ENCODE results near the gene GMDS. TPM values are rescaled to one million over a fixed set of nuclear protein-coding genes. Genes with fewer than 3 reads are reported as not detected.

GMDS gene
- total RNA-seq, 1 donor from 2014 or later, result 30.1 TPM

DNA sequence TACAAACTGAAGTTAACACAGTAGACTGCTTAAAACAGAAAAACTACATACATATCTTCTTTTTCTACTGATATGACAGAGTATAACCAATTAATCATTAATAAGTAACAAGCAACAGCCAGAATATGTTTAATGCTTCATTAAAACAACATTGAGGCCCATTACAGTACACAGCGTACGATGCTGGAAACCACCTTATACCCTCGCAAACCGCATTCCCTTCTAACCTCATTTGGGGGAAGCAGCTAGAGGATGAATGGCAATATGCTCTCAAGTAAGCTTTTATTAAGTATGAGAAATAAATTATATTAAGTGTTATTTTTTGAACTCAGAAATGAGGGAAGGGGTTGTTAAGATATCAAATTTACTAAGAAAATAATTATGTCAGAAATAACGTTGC is 142.4 kb downstream of the GMDS start:
- Mint-ChIP-seq H3K27me3 (no peaks in the 10 kb centered on the region), H3K36me3 (ENCODE audit: low read depth) (no peaks in the 10 kb centered on the region), H3K9me3 (no peaks in the 10 kb centered on the region), H3K4me3 (no peak overlapping the region), H3K4me1 (no peaks in the 10 kb centered on the region), H3K27ac (no peak overlapping the region)
- POLR2A ChIA-PET, result no interaction called here
- CTCF ChIA-PET, result interaction anchor here (2.5 kb wide), 1 partner anchor 497 kb away, joined by 43 read pairs; no protein-coding TSS in a partner anchor
- no peak for ATAC-seq (ENCODE audit: low read depth)
- TF ChIP-seq, protein P1, sequence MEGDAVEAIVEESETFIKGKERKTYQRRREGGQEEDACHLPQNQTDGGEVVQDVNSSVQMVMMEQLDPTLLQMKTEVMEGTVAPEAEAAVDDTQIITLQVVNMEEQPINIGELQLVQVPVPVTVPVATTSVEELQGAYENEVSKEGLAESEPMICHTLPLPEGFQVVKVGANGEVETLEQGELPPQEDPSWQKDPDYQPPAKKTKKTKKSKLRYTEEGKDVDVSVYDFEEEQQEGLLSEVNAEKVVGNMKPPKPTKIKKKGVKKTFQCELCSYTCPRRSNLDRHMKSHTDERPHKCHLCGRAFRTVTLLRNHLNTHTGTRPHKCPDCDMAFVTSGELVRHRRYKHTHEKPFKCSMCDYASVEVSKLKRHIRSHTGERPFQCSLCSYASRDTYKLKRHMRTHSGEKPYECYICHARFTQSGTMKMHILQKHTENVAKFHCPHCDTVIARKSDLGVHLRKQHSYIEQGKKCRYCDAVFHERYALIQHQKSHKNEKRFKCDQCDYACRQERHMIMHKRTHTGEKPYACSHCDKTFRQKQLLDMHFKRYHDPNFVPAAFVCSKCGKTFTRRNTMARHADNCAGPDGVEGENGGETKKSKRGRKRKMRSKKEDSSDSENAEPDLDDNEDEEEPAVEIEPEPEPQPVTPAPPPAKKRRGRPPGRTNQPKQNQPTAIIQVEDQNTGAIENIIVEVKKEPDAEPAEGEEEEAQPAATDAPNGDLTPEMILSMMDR (IDR thresholded peaks at IDR 0.05), result no peak
- intact Hi-C loops (cut with micrococcal nuclease), result loop anchor here (2.0 to 10.0 kb wide), 3 partner anchors 246 to 342 kb away; no protein-coding TSS in a partner anchor
- no peak for DNase-seq

DNA sequence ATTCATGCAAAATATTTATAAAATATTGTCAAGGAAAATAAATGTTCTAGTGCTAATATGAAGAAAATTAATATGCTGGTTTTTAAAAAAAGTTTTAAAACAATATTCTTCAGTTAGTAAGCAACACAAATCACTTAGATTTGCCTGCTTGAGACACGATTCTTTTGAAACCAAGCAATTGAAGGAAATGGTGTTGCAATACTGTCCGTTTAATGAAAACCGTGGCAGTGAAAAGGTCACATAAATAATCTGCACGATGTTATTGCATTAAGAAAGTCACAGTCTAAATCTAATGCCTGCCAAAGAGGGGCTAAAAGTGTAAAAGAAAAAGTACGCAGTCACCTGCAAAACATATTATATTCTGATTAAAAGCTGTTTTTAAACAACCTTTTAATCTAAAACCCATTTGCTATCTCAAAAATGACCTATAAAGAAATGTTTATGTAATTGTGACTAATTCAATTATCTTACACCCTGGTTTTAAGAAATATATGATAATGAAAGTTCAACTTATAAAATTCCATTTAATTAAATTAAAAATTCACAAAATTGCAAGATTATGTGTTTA is 143.0 kb downstream of the GMDS start:
- Mint-ChIP-seq H3K9me3 (no peaks in the 10 kb centered on the region), H3K4me1 (no peaks in the 10 kb centered on the region), H3K36me3 (ENCODE audit: low read depth) (no peaks in the 10 kb centered on the region), H3K27me3 (no peaks in the 10 kb centered on the region), H3K4me3 (no peak overlapping the region), H3K27ac (no peak overlapping the region)
- POLR2A ChIA-PET, result no interaction called here
- CTCF ChIA-PET, result interaction anchor here (2.5 kb wide), 1 partner anchor 496 kb away, joined by 43 read pairs; no protein-coding TSS in a partner anchor
- no peak for DNase-seq
- TF ChIP-seq, protein P1 (IDR thresholded peaks at IDR 0.05), result no peak
- ATAC-seq (ENCODE audit: low read depth), result no peak
- intact Hi-C loops (cut with micrococcal nuclease), result loop anchor here (2.0 to 10.0 kb wide), 3 partner anchors 245 to 342 kb away; no protein-coding TSS in a partner anchor

DNA sequence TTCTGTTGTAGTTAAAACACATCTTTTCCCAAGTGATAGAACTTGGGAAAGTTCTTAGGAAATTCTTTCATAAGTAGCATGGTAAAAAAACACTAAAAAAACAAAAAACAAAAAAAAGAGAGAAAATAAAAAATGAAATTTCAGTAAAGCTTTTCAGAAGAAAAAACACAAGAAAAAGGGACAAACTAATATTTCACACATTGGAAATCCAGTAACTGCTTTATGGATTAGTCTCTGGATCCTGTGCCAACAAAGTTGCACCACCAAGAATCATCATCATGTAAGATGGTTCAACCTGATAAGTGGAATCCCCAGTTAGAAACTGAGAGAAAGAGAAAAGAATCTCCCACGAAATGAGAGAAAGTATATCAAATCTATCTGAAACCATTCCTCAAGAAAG is 144.2 kb downstream of the GMDS start:
- no peak overlapping the region for H3K27ac Mint-ChIP-seq
- H3K27me3 Mint-ChIP-seq, result no peaks in the 10 kb centered on the region
- no peak overlapping the region for H3K4me3 Mint-ChIP-seq
- ChIA-PET POLR2A (no interaction called here), CTCF (no interaction called here)
- no peaks in the 10 kb centered on the region for H3K36me3 Mint-ChIP-seq (ENCODE audit: low read depth)
- TF ChIP-seq, protein P1 (IDR thresholded peaks at IDR 0.05), result no peak
- DNase-seq, result no peak
- H3K9me3 Mint-ChIP-seq, result no peaks in the 10 kb centered on the region
- intact Hi-C loops (cut with micrococcal nuclease), result loop anchor here (5.0 to 10.0 kb wide), 2 partner anchors 244 to 344 kb away; no protein-coding TSS in a partner anchor
- no peak for ATAC-seq (ENCODE audit: low read depth)
- no peaks in the 10 kb centered on the region for H3K4me1 Mint-ChIP-seq

DNA sequence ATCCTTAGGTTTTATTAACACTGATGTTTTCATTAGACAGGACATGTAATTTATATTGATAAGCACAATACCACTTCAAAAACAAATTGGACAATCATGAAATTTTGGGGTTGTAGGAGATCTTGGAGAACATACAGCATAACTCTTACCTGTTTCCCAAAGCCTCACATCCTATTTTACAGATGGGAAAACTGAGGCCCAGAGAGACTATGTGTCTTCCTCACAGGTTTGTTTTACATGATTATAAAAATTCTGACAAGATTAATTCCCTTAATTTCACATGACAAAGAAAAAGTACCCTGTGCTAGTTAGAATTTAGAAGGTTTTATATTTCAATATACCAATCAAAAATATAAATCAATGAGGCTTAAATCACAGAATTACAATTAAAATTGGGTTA is 145.5 kb downstream of the GMDS start:
- Mint-ChIP-seq H3K9me3 (no peaks in the 10 kb centered on the region), H3K36me3 (ENCODE audit: low read depth) (no peaks in the 10 kb centered on the region), H3K4me3 (no peak overlapping the region), H3K4me1 (no peaks in the 10 kb centered on the region), H3K27me3 (no peaks in the 10 kb centered on the region), H3K27ac (no peak overlapping the region)
- POLR2A ChIA-PET, result no interaction called here
- TF ChIP-seq, protein P1 (IDR thresholded peaks at IDR 0.05), result no peak
- CTCF ChIA-PET, result no interaction called here
- intact Hi-C loops (cut with micrococcal nuclease), result loop anchor here (5.0 to 10.0 kb wide), 2 partner anchors 243 to 345 kb away; no protein-coding TSS in a partner anchor
- ATAC-seq (ENCODE audit: low read depth) (no peak), DNase-seq (no peak)

DNA sequence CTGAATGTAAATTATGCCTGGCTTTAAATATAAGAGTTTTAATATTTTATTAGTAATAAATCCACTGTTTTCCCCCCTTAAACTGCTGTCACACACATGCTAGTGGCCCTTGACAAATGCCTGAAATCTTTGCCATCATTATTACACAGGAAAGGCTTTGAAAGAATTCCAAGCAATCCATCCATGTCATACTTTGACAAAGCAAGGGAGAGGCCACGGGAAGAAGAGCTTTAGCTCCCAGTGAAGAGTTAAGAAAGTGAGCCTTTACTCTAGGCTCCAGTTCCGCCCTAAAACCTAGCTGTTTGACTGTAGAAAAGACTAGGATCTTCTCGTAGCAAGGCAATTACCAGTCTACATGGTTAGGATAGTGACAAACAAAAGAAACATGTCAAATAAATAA is 147.9 kb downstream of the GMDS start:
- ATAC-seq (ENCODE audit: low read depth), result no peak
- POLR2A ChIA-PET, result no interaction called here
- DNase-seq, result no peak
- Mint-ChIP-seq H3K36me3 (ENCODE audit: low read depth) (no peaks in the 10 kb centered on the region), H3K27ac (no peak overlapping the region), H3K27me3 (no peaks in the 10 kb centered on the region), H3K4me3 (no peak overlapping the region), H3K4me1 (no peaks in the 10 kb centered on the region), H3K9me3 (no peaks in the 10 kb centered on the region)
- CTCF ChIA-PET, result no interaction called here
- TF ChIP-seq, protein P1 (IDR thresholded peaks at IDR 0.05), result no peak
- intact Hi-C loops (cut with micrococcal nuclease), result no loop called here
